Stimulated activated CD8-positive, alpha-beta memory T cell treated with anti-CD3 and anti-CD28 coated beads, Interleukin-4, amount 100 ng/mL, for 4 hours (primary cell): ENCODE data around the gene GTF2IRD1.
"Not testable (repeated sequence)": the region's sequence is repeated elsewhere in the genome, so short reads cannot be mapped to it uniquely, and the experiment has no call there.

Experiments
- DNase-seq, 2 donors: peaks; one replicate each; pipeline ENCODE4 v3.0.0-alpha.2; 2020; ENCODE audit warnings: low read depth in 2 of 2, low spot score in 1 of 2

The GTF2IRD1 gene

GRCh38 chr7:74453322-74454011 is at the start of gene GTF2IRD1:
Gene GTF2IRD1 (plus strand): TSS chr7:74453906. CDS start chr7:74508081, 54,175 bp downstream.
- no peak for DNase-seq

- DNase-seq, result no peak
These were observed 49.4 kb upstream of the GTF2IRD1 start for GRCh38 chr7:74404388-74404700.

- no peak for DNase-seq
These were observed 49.0 kb upstream of the GTF2IRD1 start for GRCh38 chr7:74404741-74405140.

- no peak for DNase-seq
These were observed 48.4 kb upstream of the GTF2IRD1 start for GRCh38 chr7:74405191-74405898.

GRCh38 chr7:74405899-74406512 is 47.7 kb upstream of the GTF2IRD1 start:
- DNase-seq, result no peak

- DNase-seq, result no peak
These were observed 45.7 kb upstream of the GTF2IRD1 start for GRCh38 chr7:74407958-74408357.

- no peak for DNase-seq
These were observed 44.1 kb upstream of the GTF2IRD1 start for GRCh38 chr7:74409571-74409970.

- no peak for DNase-seq
These were observed 42.9 kb upstream of the GTF2IRD1 start for GRCh38 chr7:74410772-74411171.

GRCh38 chr7:74411571-74411970 is 42.1 kb upstream of the GTF2IRD1 start:
- DNase-seq, result not testable (repeated sequence)

GRCh38 chr7:74412056-74412455 is 41.6 kb upstream of the GTF2IRD1 start:
- no peak for DNase-seq

GRCh38 chr7:74412603-74413002 is 41.1 kb upstream of the GTF2IRD1 start:
- DNase-seq, result no peak

GRCh38 chr7:74414595-74415333 is 38.9 kb upstream of the GTF2IRD1 start:
- DNase-seq, result not testable (repeated sequence)

- DNase-seq, result peak; percentile 3 to 21
These were observed 36.2 kb upstream of the GTF2IRD1 start for GRCh38 chr7:74417419-74417971.

GRCh38 chr7:74418076-74418475 is 35.6 kb upstream of the GTF2IRD1 start:
- no peak for DNase-seq

- DNase-seq, result no peak
These were observed 35.2 kb upstream of the GTF2IRD1 start for GRCh38 chr7:74418538-74418937.

- DNase-seq, result not testable (repeated sequence)
These were observed 34.5 kb upstream of the GTF2IRD1 start for GRCh38 chr7:74419232-74419631.

- no peak for DNase-seq
These were observed 33.7 kb upstream of the GTF2IRD1 start for GRCh38 chr7:74420006-74420405.

- DNase-seq, result no peak
These were observed 29.3 kb upstream of the GTF2IRD1 start for GRCh38 chr7:74424291-74424880.

- DNase-seq, result no peak
These were observed 25.7 kb upstream of the GTF2IRD1 start for GRCh38 chr7:74428023-74428422.

- no peak for DNase-seq
These were observed 24.5 kb upstream of the GTF2IRD1 start for GRCh38 chr7:74429153-74429747.

GRCh38 chr7:74430409-74430808 is 23.3 kb upstream of the GTF2IRD1 start:
- DNase-seq, result not testable (repeated sequence)
